GM23338 (cell line): ENCODE results near the gene PSKH1. TPM values are rescaled to one million over a fixed set of nuclear protein-coding genes. Genes with fewer than 3 reads are reported as not detected.

Experiments
- ATAC-seq: fragments of 200-7000 bp; cut with Tn5 transposase; 3 replicates; pipeline ENCODE4 v1.9.1; 2020
- DNase-seq: peaks from one replicate; pipeline ENCODE4 v3.0.0-alpha.2; 2015; ENCODE audit warnings: low spot score
- H2AFZ ChIP-seq: fragments of 200-600 bp; sonication (generic); 2 replicates; pipeline ENCODE4 v1.8.0; 2016; ENCODE audit warnings: antibody characterized with exemption, mild to moderate bottlenecking, moderate library complexity
- H3F3A ChIP-seq: fragments of 200-600 bp; sonication (generic); replicated peaks from 2 replicates; pipeline ENCODE4 v1.8.0; 2017; ENCODE audit warnings: antibody characterized with exemption, mixed run types, low read depth
- H3K27ac ChIP-seq: fragments of 200-600 bp; sonication (generic); 2 replicates; pipeline ENCODE4 v1.6.1; 2016; ENCODE audit warnings: low read depth
- H3K27me3 ChIP-seq: fragments of 200-600 bp; sonication (generic); 2 replicates; pipeline ENCODE4 v1.8.0; 2016; ENCODE audit warnings: mild to moderate bottlenecking, mixed run types, moderate library complexity; ENCODE audit not compliant: insufficient read depth
- H3K36me3 ChIP-seq: fragments of 200-600 bp; sonication (generic); 2 replicates; pipeline ENCODE4 v1.8.0; 2016; ENCODE audit warnings: mild to moderate bottlenecking; ENCODE audit not compliant: insufficient read depth
- H3K4me1 ChIP-seq: fragments of 200-600 bp; sonication (generic); 2 replicates; pipeline ENCODE4 v1.8.0; 2016; ENCODE audit warnings: mild to moderate bottlenecking, moderate library complexity; ENCODE audit not compliant: insufficient read depth
- H3K4me2 ChIP-seq: fragments of 200-600 bp; sonication (generic); 2 replicates; pipeline ENCODE4 v1.7.1; 2017; ENCODE audit warnings: mixed run types
- H3K4me3 ChIP-seq: fragments of 200-600 bp; sonication (generic); 2 replicates; pipeline ENCODE4 v1.6.1; 2016; ENCODE audit warnings: mixed run types
- H3K79me2 ChIP-seq: fragments of 200-600 bp; sonication (generic); replicated peaks from 2 replicates; pipeline ENCODE4 v1.8.0; 2017; ENCODE audit warnings: mild to moderate bottlenecking; ENCODE audit not compliant: insufficient read depth
- H3K9me2 ChIP-seq: fragments of 200-600 bp; sonication (generic); 2 replicates; pipeline ENCODE4 v1.8.0; 2017; ENCODE audit not compliant: insufficient read depth
- H4K20me1 ChIP-seq: fragments of 200-600 bp; sonication (generic); replicated peaks from 2 replicates; pipeline ENCODE4 v1.8.0; 2017; ENCODE audit warnings: mild to moderate bottlenecking; ENCODE audit not compliant: insufficient read depth
- H3K27ac Mint-ChIP-seq: 2 replicates; pipeline ENCODE4 v1.8.0; 2020; ENCODE audit warnings: inconsistent platforms, mild to moderate bottlenecking, moderate library complexity, mixed read lengths
- H3K27me3 Mint-ChIP-seq: 3 replicates; pipeline ENCODE4 v1.8.0; 2022; ENCODE audit warnings: low read depth, mild to moderate bottlenecking, moderate library complexity, mixed read lengths, inconsistent platforms; ENCODE audit not compliant: insufficient read depth, poor library complexity
- H3K36me3 Mint-ChIP-seq: 3 replicates; pipeline ENCODE4 v1.8.0; 2021; ENCODE audit warnings: low read depth, mild to moderate bottlenecking, inconsistent platforms, moderate library complexity, mixed read lengths
- H3K4me1 Mint-ChIP-seq: 3 replicates; pipeline ENCODE4 v1.8.0; 2020; ENCODE audit warnings: mild to moderate bottlenecking, inconsistent platforms, mixed read lengths
- H3K4me3 Mint-ChIP-seq: 3 replicates; pipeline ENCODE4 v1.8.0; 2021; ENCODE audit warnings: moderate library complexity, mild to moderate bottlenecking, inconsistent platforms, mixed read lengths
- H3K9me3 Mint-ChIP-seq: 3 replicates; pipeline ENCODE4 v1.8.0; 2020; ENCODE audit warnings: moderate library complexity, mild to moderate bottlenecking, inconsistent platforms, mixed read lengths
- CREB1 ChIP-seq: fragments of 250-450 bp; sonication (Bioruptor Pico); IDR thresholded peaks from 2 replicates; pipeline ENCODE4 v1.5.0; 2020; ENCODE audit warnings: low read depth, mild to moderate bottlenecking, moderate library complexity
- ETS1 ChIP-seq: IDR thresholded peaks from 2 replicates; pipeline ENCODE4 v1.6.1; 2016; ENCODE audit warnings: antibody characterized with exemption
- EZH2 ChIP-seq: fragments of 200-600 bp; sonication (generic); IDR thresholded peaks from one replicate; pipeline ENCODE4 v1.8.0; 2017; ENCODE audit warnings: antibody characterized with exemption, mild to moderate bottlenecking, low read depth; ENCODE audit not compliant: unreplicated experiment
- POLR2AphosphoS5 ChIP-seq: IDR thresholded peaks from 2 replicates; pipeline ENCODE4 v1.6.1; 2016; ENCODE audit warnings: antibody characterized with exemption, low read depth
- ZNF114 ChIP-seq: fragments of 250-450 bp; sonication (Bioruptor Pico); IDR thresholded peaks from 2 replicates; pipeline ENCODE4 v1.5.0; 2020; ENCODE audit warnings: mild to moderate bottlenecking, moderate library complexity
- polyA plus RNA-seq: library from polyadenylated mRNA; unstranded; fragments of >200 nt; fragmentation: Nextera tagmentation; extraction: Ambion mirVana; gene quantifications from 2 replicates; pipeline ENCODE4 v1.2.1, GENCODE V29; 2016
- total RNA-seq: library from RNA; depleted of rRNA; stranded (reverse); fragments of >200 nt; shearing (Covaris generic); gene quantifications from 2 replicates; pipeline ENCODE4 v1.2.3, GENCODE V29; 2014
- TF ChIP-seq, protein P1 (sequence below): IDR thresholded peaks from one replicate; pipeline ENCODE4 v1.6.1; 2018; ENCODE audit warnings: antibody characterized with exemption; ENCODE audit not compliant: unreplicated experiment
- TF ChIP-seq, protein P2 (sequence below), 2 experiments: fragments of 200-600 bp in 1 of 2; sonication (generic) in 1 of 2; conservative IDR thresholded peaks; 2 replicates each; pipeline versions ENCODE4 v1.5.1 to v1.6.1; 2016 to 2017; ENCODE audit warnings: antibody characterized with exemption in 2 of 2, low read depth in 2 of 2, mild to moderate bottlenecking in 2 of 2, moderate library complexity in 1 of 2
- TF ChIP-seq, protein P3 (sequence below): fragments of 250-450 bp; sonication (Bioruptor Pico); IDR thresholded peaks from 2 replicates; pipeline ENCODE4 v1.5.0; 2020; ENCODE audit warnings: mild to moderate bottlenecking, moderate library complexity

Gene PSKH1
- total and polyA plus RNA-seq, 2 experiments from 2014 or later: 14.3 to 23.9 TPM

- TF ChIP-seq POLR2AphosphoS5: peak; percentile 69
- TF ChIP-seq, protein P1, sequence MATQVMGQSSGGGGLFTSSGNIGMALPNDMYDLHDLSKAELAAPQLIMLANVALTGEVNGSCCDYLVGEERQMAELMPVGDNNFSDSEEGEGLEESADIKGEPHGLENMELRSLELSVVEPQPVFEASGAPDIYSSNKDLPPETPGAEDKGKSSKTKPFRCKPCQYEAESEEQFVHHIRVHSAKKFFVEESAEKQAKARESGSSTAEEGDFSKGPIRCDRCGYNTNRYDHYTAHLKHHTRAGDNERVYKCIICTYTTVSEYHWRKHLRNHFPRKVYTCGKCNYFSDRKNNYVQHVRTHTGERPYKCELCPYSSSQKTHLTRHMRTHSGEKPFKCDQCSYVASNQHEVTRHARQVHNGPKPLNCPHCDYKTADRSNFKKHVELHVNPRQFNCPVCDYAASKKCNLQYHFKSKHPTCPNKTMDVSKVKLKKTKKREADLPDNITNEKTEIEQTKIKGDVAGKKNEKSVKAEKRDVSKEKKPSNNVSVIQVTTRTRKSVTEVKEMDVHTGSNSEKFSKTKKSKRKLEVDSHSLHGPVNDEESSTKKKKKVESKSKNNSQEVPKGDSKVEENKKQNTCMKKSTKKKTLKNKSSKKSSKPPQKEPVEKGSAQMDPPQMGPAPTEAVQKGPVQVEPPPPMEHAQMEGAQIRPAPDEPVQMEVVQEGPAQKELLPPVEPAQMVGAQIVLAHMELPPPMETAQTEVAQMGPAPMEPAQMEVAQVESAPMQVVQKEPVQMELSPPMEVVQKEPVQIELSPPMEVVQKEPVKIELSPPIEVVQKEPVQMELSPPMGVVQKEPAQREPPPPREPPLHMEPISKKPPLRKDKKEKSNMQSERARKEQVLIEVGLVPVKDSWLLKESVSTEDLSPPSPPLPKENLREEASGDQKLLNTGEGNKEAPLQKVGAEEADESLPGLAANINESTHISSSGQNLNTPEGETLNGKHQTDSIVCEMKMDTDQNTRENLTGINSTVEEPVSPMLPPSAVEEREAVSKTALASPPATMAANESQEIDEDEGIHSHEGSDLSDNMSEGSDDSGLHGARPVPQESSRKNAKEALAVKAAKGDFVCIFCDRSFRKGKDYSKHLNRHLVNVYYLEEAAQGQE: no peak
- TF ChIP-seq, protein P2, sequence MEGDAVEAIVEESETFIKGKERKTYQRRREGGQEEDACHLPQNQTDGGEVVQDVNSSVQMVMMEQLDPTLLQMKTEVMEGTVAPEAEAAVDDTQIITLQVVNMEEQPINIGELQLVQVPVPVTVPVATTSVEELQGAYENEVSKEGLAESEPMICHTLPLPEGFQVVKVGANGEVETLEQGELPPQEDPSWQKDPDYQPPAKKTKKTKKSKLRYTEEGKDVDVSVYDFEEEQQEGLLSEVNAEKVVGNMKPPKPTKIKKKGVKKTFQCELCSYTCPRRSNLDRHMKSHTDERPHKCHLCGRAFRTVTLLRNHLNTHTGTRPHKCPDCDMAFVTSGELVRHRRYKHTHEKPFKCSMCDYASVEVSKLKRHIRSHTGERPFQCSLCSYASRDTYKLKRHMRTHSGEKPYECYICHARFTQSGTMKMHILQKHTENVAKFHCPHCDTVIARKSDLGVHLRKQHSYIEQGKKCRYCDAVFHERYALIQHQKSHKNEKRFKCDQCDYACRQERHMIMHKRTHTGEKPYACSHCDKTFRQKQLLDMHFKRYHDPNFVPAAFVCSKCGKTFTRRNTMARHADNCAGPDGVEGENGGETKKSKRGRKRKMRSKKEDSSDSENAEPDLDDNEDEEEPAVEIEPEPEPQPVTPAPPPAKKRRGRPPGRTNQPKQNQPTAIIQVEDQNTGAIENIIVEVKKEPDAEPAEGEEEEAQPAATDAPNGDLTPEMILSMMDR (conservative IDR thresholded peaks at IDR 0.05; ENCODE audit: low read depth in 2 of 2): no peak
- no peak for TF ChIP-seq ETS1
- H3K4me1 ChIP-seq: peaks cover 26% of the 10 kb centered on the region
- no peak within 1 kb of the TSS for H2AFZ ChIP-seq
- H3K36me3 Mint-ChIP-seq: peaks cover 33% of the 10 kb centered on the region
- H3K4me3 Mint-ChIP-seq: peak within 1 kb of the TSS; percentile 67
- DNase-seq (peak; percentile 95), ATAC-seq (peak; percentile 91)
- no peaks in the 10 kb centered on the region for H3K27me3 ChIP-seq
- peak within 1 kb of the TSS; percentile 92 for H3K27ac ChIP-seq
- peaks cover 14% of the 10 kb centered on the region for H3K27me3 Mint-ChIP-seq
- H3K4me1 Mint-ChIP-seq: peaks cover 22% of the 10 kb centered on the region
- no peaks in the 10 kb centered on the region for H3K9me2 ChIP-seq
- H3K79me2 ChIP-seq: no peaks in the 10 kb centered on the region
- H3F3A ChIP-seq: peaks cover 26% of the 10 kb centered on the region; the same call in 1 of the 2 replicates
- H3K9me3 Mint-ChIP-seq: no peaks in the 10 kb centered on the region; the same call in 2 of the 3 replicates
- no peaks in the 10 kb centered on the region; the same call in 1 of the 2 replicates for H4K20me1 ChIP-seq
- H3K27ac Mint-ChIP-seq: peak within 1 kb of the TSS; percentile 91
- H3K4me2 ChIP-seq: peak within 1 kb of the TSS; percentile 89
- H3K36me3 ChIP-seq: peaks cover 7% of the 10 kb centered on the region; the same call in 1 of the 2 replicates
- H3K4me3 ChIP-seq: peak within 1 kb of the TSS; percentile 55
Observed at GRCh38 chr16:67884684-67885083, 8.4 kb upstream of the PSKH1 start, which contains the start of gene NRN1L. Gene NRN1L (plus strand): TSS chr16:67884885. CDS start chr16:67884904, 19 bp downstream.

DNA sequence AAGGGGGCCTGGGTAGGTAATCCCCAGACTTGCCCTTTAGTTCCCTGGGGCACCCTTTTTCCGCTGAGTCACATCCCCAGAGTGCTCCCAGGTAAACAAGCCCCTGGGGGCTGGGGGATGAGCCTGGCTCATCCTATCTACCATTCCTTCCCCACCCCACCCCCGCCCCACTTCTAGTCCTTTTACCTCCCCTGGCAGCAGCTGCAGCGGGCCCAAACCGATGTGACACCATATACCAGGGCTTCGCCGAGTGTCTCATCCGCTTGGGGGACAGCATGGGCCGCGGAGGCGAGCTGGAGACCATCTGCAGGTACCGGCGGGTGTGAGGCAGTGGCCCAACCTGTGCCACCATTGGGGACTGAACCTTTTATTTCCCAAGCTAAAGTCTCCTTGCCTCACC, 7.5 kb upstream of the PSKH1 start:
- H3K27ac ChIP-seq: peak overlapping the region; percentile 92; the same call in 1 of the 2 replicates
- peaks cover 26% of the 10 kb centered on the region; the same call in 1 of the 2 replicates for H3F3A ChIP-seq
- H3K79me2 ChIP-seq: no peaks in the 10 kb centered on the region
- peak overlapping the region; percentile 72; the same call in 1 of the 2 replicates for H3K27ac Mint-ChIP-seq
- peak overlapping the region; percentile 89 for H3K4me2 ChIP-seq
- peaks cover 9% of the 10 kb centered on the region for H3K27me3 Mint-ChIP-seq
- H3K9me2 ChIP-seq: no peaks in the 10 kb centered on the region
- H3K27me3 ChIP-seq: no peaks in the 10 kb centered on the region
- peak overlapping the region; percentile 67; the same call in 2 of the 3 replicates for H3K4me3 Mint-ChIP-seq
- no peaks in the 10 kb centered on the region; the same call in 2 of the 3 replicates for H3K9me3 Mint-ChIP-seq
- H3K36me3 Mint-ChIP-seq: peaks cover 28% of the 10 kb centered on the region
- H3K4me1 Mint-ChIP-seq: peaks cover 22% of the 10 kb centered on the region
- ATAC-seq (peak; percentile 3; the same call in 2 of the 3 replicates), DNase-seq (peak; percentile 31)
- no peaks in the 10 kb centered on the region; the same call in 1 of the 2 replicates for H4K20me1 ChIP-seq
- H3K4me1 ChIP-seq: peaks cover 26% of the 10 kb centered on the region
- no peak overlapping the region for H2AFZ ChIP-seq
- H3K4me3 ChIP-seq: peak overlapping the region; percentile 55; the same call in 1 of the 2 replicates
- 0 out of 2 replicates have a peak, but pooled peaks cover 5% of the 10 kb centered on the region for H3K36me3 ChIP-seq
- TF ChIP-seq ZNF114 (CRISPR knock-in tag) (no peak), CREB1 (CRISPR knock-in tag) (no peak), EZH2 (no peak)
- TF ChIP-seq, protein P3, sequence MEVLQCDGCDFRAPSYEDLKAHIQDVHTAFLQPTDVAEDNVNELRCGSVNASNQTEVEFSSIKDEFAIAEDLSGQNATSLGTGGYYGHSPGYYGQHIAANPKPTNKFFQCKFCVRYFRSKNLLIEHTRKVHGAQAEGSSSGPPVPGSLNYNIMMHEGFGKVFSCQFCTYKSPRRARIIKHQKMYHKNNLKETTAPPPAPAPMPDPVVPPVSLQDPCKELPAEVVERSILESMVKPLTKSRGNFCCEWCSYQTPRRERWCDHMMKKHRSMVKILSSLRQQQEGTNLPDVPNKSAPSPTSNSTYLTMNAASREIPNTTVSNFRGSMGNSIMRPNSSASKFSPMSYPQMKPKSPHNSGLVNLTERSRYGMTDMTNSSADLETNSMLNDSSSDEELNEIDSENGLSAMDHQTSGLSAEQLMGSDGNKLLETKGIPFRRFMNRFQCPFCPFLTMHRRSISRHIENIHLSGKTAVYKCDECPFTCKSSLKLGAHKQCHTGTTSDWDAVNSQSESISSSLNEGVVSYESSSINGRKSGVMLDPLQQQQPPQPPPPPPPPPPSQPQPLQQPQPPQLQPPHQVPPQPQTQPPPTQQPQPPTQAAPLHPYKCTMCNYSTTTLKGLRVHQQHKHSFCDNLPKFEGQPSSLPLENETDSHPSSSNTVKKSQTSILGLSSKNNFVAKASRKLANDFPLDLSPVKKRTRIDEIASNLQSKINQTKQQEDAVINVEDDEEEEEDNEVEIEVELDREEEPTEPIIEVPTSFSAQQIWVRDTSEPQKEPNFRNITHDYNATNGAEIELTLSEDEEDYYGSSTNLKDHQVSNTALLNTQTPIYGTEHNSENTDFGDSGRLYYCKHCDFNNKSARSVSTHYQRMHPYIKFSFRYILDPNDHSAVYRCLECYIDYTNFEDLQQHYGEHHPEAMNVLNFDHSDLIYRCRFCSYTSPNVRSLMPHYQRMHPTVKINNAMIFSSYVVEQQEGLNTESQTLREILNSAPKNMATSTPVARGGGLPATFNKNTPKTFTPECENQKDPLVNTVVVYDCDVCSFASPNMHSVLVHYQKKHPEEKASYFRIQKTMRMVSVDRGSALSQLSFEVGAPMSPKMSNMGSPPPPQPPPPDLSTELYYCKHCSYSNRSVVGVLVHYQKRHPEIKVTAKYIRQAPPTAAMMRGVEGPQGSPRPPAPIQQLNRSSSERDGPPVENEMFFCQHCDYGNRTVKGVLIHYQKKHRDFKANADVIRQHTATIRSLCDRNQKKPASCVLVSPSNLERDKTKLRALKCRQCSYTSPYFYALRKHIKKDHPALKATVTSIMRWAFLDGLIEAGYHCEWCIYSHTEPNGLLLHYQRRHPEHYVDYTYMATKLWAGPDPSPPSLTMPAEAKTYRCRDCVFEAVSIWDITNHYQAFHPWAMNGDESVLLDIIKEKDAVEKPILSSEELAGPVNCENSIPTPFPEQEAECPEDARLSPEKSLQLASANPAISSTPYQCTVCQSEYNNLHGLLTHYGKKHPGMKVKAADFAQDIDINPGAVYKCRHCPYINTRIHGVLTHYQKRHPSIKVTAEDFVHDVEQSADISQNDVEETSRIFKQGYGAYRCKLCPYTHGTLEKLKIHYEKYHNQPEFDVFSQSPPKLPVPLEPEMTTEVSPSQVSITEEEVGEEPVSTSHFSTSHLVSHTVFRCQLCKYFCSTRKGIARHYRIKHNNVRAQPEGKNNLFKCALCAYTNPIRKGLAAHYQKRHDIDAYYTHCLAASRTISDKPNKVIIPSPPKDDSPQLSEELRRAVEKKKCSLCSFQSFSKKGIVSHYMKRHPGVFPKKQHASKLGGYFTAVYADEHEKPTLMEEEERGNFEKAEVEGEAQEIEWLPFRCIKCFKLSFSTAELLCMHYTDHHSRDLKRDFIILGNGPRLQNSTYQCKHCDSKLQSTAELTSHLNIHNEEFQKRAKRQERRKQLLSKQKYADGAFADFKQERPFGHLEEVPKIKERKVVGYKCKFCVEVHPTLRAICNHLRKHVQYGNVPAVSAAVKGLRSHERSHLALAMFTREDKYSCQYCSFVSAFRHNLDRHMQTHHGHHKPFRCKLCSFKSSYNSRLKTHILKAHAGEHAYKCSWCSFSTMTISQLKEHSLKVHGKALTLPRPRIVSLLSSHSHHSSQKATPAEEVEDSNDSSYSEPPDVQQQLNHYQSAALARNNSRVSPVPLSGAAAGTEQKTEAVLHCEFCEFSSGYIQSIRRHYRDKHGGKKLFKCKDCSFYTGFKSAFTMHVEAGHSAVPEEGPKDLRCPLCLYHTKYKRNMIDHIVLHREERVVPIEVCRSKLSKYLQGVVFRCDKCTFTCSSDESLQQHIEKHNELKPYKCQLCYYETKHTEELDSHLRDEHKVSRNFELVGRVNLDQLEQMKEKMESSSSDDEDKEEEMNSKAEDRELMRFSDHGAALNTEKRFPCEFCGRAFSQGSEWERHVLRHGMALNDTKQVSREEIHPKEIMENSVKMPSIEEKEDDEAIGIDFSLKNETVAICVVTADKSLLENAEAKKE (CRISPR knock-in tag): no peak
